Liver (tissue), 9 donors: ENCODE measurements around the gene BRICD5. TPM values are rescaled to one million over a fixed set of nuclear protein-coding genes. Genes with fewer than 3 reads are reported as not detected.

Experiments used
- DNase-seq: peaks from one replicate; pipeline ENCODE4 v3.0.0-alpha.2; 2017; ENCODE audit warnings: low spot score
- H3K27ac ChIP-seq, 2 donors: one replicate each; pipeline ENCODE4 v1.7.0; 2013; ENCODE audit warnings: inconsistent platforms in 2 of 2, low read length in 2 of 2, control low read depth in 1 of 2, low read depth in 1 of 2, mild to moderate bottlenecking in 1 of 2
- H3K27me3 ChIP-seq, 4 donors: one replicate each; pipeline versions ENCODE4 v1.6.1 to v1.7.0; 2013; ENCODE audit warnings: low read length in 3 of 4, inconsistent platforms in 1 of 4, mild to moderate bottlenecking in 1 of 4, moderate library complexity in 1 of 4; ENCODE audit not compliant: control insufficient read depth in 4 of 4, insufficient read depth in 4 of 4
- H3K36me3 ChIP-seq, 4 donors: one replicate each; pipeline versions ENCODE4 v1.6.1 to v1.7.0; 2013; ENCODE audit warnings: low read length in 3 of 4, mild to moderate bottlenecking in 3 of 4, low read depth in 1 of 4, moderate library complexity in 1 of 4; ENCODE audit not compliant: control insufficient read depth in 4 of 4, insufficient read depth in 3 of 4
- H3K4me1 ChIP-seq, 4 donors: one replicate each; pipeline versions ENCODE4 v1.6.1 to v1.7.0; 2013; ENCODE audit warnings: low read length in 3 of 4, mild to moderate bottlenecking in 3 of 4, moderate library complexity in 1 of 4; ENCODE audit not compliant: control insufficient read depth in 4 of 4, insufficient read depth in 4 of 4
- H3K4me3 ChIP-seq, 3 donors: one replicate each; pipeline versions ENCODE4 v1.6.1 to v1.7.0; 2013; ENCODE audit warnings: low read length in 3 of 3, control low read depth in 1 of 3, low read depth in 1 of 3, mild to moderate bottlenecking in 1 of 3
- H3K9ac ChIP-seq, 2 donors: one replicate each; pipeline ENCODE4 v1.7.0; 2013; ENCODE audit warnings: low read length in 2 of 2, mild to moderate bottlenecking in 2 of 2, moderate library complexity in 2 of 2, control low read depth in 1 of 2, low read depth in 1 of 2
- H3K9me3 ChIP-seq, 4 donors: one replicate each; pipeline versions ENCODE4 v1.6.1 to v1.7.0; 2013; ENCODE audit warnings: low read length in 3 of 4; ENCODE audit not compliant: control insufficient read depth in 4 of 4
- ATF3 ChIP-seq: IDR thresholded peaks from 2 replicates; pipeline ENCODE4 v1.6.1; 2016; ENCODE audit warnings: antibody characterized with exemption
- CTCF ChIP-seq: fragments of 150-350 bp; IDR thresholded peaks from 2 replicates; pipeline ENCODE4 v1.5.1; 2017; ENCODE audit warnings: improper control_type of control experiment, low read depth, low read length; ENCODE audit not compliant: missing input control
- EGR1 ChIP-seq, 2 donors: IDR thresholded peaks; 2 replicates each; pipeline ENCODE4 v1.6.1; 2016 to 2018; ENCODE audit warnings: antibody characterized with exemption in 2 of 2, low read depth in 2 of 2
- FOXA1 ChIP-seq: IDR thresholded peaks from 2 replicates; pipeline ENCODE4 v1.6.1; 2016; ENCODE audit warnings: antibody characterized with exemption
- FOXA2 ChIP-seq: IDR thresholded peaks from 2 replicates; pipeline ENCODE4 v1.6.1; 2016; ENCODE audit warnings: antibody characterized with exemption
- GABPA ChIP-seq, 2 donors: IDR thresholded peaks in 1 of 2; conservative IDR thresholded peaks in 1 of 2; 2 replicates each; pipeline ENCODE4 v1.6.1; 2016; ENCODE audit warnings: antibody characterized with exemption in 2 of 2, mild to moderate bottlenecking in 1 of 2, moderate library complexity in 1 of 2
- HNF4A ChIP-seq, 2 donors: conservative IDR thresholded peaks; 2 replicates each; pipeline ENCODE4 v1.6.1; 2016; ENCODE audit warnings: antibody characterized with exemption in 2 of 2, mild to moderate bottlenecking in 2 of 2
- HNF4G ChIP-seq: IDR thresholded peaks from 2 replicates; pipeline ENCODE4 v1.6.1; 2016; ENCODE audit warnings: antibody characterized with exemption
- MAX ChIP-seq: IDR thresholded peaks from 2 replicates; pipeline ENCODE4 v1.6.1; 2016; ENCODE audit warnings: antibody characterized with exemption
- NR2F2 ChIP-seq: IDR thresholded peaks from 2 replicates; pipeline ENCODE4 v1.6.1; 2016; ENCODE audit warnings: antibody characterized with exemption
- RAD21 ChIP-seq, 2 donors: IDR thresholded peaks; 2 replicates each; pipeline ENCODE4 v1.6.1; 2016; ENCODE audit warnings: antibody characterized with exemption in 2 of 2, mild to moderate bottlenecking in 2 of 2
- REST ChIP-seq: IDR thresholded peaks from 2 replicates; pipeline ENCODE4 v1.6.1; 2016; ENCODE audit warnings: antibody characterized with exemption, mild to moderate bottlenecking
- RXRA ChIP-seq, 2 donors: IDR thresholded peaks; 2 replicates each; pipeline ENCODE4 v1.6.1; 2017 to 2018; ENCODE audit warnings: antibody characterized with exemption in 2 of 2, mild to moderate bottlenecking in 1 of 2
- SP1 ChIP-seq: IDR thresholded peaks from 2 replicates; pipeline ENCODE4 v1.6.1; 2018; ENCODE audit warnings: antibody characterized with exemption, mild to moderate bottlenecking
- TAF1 ChIP-seq: conservative IDR thresholded peaks from 2 replicates; pipeline ENCODE4 v1.6.1; 2016; ENCODE audit warnings: antibody characterized with exemption, mild to moderate bottlenecking
- ZBTB33 ChIP-seq: IDR thresholded peaks from 2 replicates; pipeline ENCODE4 v1.6.1; 2016; ENCODE audit warnings: antibody characterized with exemption
- WGBS: extraction: QIAGEN DNeasy Blood & Tissue Kit; methylation state at CpG from one replicate; pipeline ENCODE4 v1.1.7; 2013; 5-methylcytosine and 5-hydroxymethylcytosine counted together
- polyA plus RNA-seq, 2 donors: library from polyadenylated mRNA; stranded (reverse) in 1 of 2; unstranded in 1 of 2; fragments of 200-250 nt in 1 of 2; fragments of >200 nt in 1 of 2; fragmentation: Nextera tagmentation in 1 of 2; extraction: Ambion mirVana in 1 of 2; gene quantifications; one replicate each; pipeline versions ENCODE4 v1.2.1 to v1.2.3, GENCODE V29; 2013 to 2015
- total RNA-seq, 2 donors: library from RNA; depleted of rRNA; stranded (reverse); fragments of >200 nt; gene quantifications; one replicate each; pipeline ENCODE4 v1.2.3, GENCODE V29; 2014
- donor health status: healthy.
- donor health status: healthy.
- donor health status: healthy.
- donor health status: healthy.
- donor health status: healthy.

Gene BRICD5
- total and polyA plus RNA-seq, 4 donors = 0.26 to 1.9 (median 1.4) TPM

- no peak for TF ChIP-seq REST
- TF ChIP-seq GABPA (IDR thresholded peaks at IDR 0.05 in 1 of 2, conservative IDR thresholded peaks at IDR 0.05 in 1 of 2) = no peak
- TF ChIP-seq SP1 = no peak
- TF ChIP-seq EGR1 (IDR thresholded peaks at IDR 0.05; ENCODE audit: low read depth in 2 of 2) = no peak
- no peak for TF ChIP-seq HNF4G
- no peak for TF ChIP-seq HNF4A (conservative IDR thresholded peaks at IDR 0.05)
- TF ChIP-seq ZBTB33 = no peak
These were observed 16.4 kb downstream of the BRICD5 start (continued) for GRCh38 chr16:2194166-2194834.

GRCh38 chr16:2191446-2191706, 19.3 kb downstream of the BRICD5 start:
- DNase-seq = no peak
- Histone ChIP-seq H3K27ac (no peak overlapping the region), H3K4me1 (peaks cover 2 to 11% (median 3%) of the 10 kb centered on the region in 4 donors), H3K4me3 (no peak overlapping the region), H3K9ac (no peak overlapping the region), H3K9me3 (no peaks in the 10 kb centered on the region), H3K27me3 (no peaks in the 10 kb centered on the region), H3K36me3 (no peaks in the 10 kb centered on the region)
- 96% methylated on average over 11 of the region's 11 CpGs for WGBS
- TF ChIP-seq HNF4A (conservative IDR thresholded peaks at IDR 0.05) (no peak), EGR1 (IDR thresholded peaks at IDR 0.05; ENCODE audit: low read depth in 2 of 2) (no peak), NR2F2 (no peak), FOXA1 (no peak), TAF1 (no peak), SP1 (no peak)

- WGBS = 88% methylated on average over 25 of the region's 25 CpGs
- no peaks in the 10 kb centered on the region for H3K27me3 ChIP-seq
- no peak overlapping the region for H3K9ac ChIP-seq
- DNase-seq = no peak
- no peak overlapping the region for H3K27ac ChIP-seq
- peaks cover 0 to 10% (median 2%) of the 10 kb centered on the region in 4 donors for H3K4me1 ChIP-seq
- H3K9me3 ChIP-seq = no peaks in the 10 kb centered on the region
- H3K36me3 ChIP-seq = no peaks in the 10 kb centered on the region
- no peak overlapping the region for H3K4me3 ChIP-seq
- TF ChIP-seq SP1 (no peak), ATF3 (no peak), CTCF (no peak), GABPA (IDR thresholded peaks at IDR 0.05 in 1 of 2, conservative IDR thresholded peaks at IDR 0.05 in 1 of 2) (no peak), TAF1 (no peak), RXRA (IDR thresholded peaks at IDR 0.05) (no peak), NR2F2 (no peak), FOXA2 (no peak), MAX (no peak), ZBTB33 (no peak), HNF4G (no peak), EGR1 (IDR thresholded peaks at IDR 0.05; ENCODE audit: low read depth in 2 of 2) (no peak), RAD21 (IDR thresholded peaks at IDR 0.05) (no peak)
These were observed 19.8 kb downstream of the BRICD5 start for GRCh38 chr16:2190659-2191445.
